GM12878 (cell line): ENCODE results near the gene PKN3. TPM values are rescaled to one million over a fixed set of nuclear protein-coding genes. Genes with fewer than 3 reads are reported as not detected.

Source experiments
- ATAC-seq: fragments of 200-7000 bp; cut with Tn5 transposase; 3 replicates; pipeline ENCODE4 v1.9.1; 2020; ENCODE audit warnings: mild to moderate bottlenecking, moderate library complexity
- BruUV-seq: library from RNA; stranded (reverse); fragments of 400-500 nt; replicated peaks from 2 replicates; lab custom pipeline; 2021; lab: Mats Ljungman, UMichigan
- CTCF ChIA-PET: fragments of 300-600 bp; sonication (Branson Sonifier 250); formaldehyde crosslinking; extraction: SDS; loops from one replicate; lab custom pipeline; 2021; ENCODE audit warnings: inconsistent platforms; lab: Yijun Ruan, JAX
- POLR2A ChIA-PET: fragments of 350-600 bp; formaldehyde crosslinking; extraction: SDS; loops from one replicate; lab custom pipeline; 2021; ENCODE audit warnings: inconsistent platforms; lab: Charles Lee
- RAD21 ChIA-PET: fragments of 300-600 bp; sonication (Branson Sonifier 250); formaldehyde crosslinking; loops from one replicate; lab custom pipeline; 2023; ENCODE audit warnings: antibody characterized with exemption; ENCODE audit not compliant: unreplicated experiment; lab: Charles Lee
- SMC1A ChIA-PET: fragments of 300-600 bp; sonication (Branson Sonifier 250); formaldehyde crosslinking; loops from one replicate; lab custom pipeline; 2023; ENCODE audit not compliant: unreplicated experiment, uncharacterized antibody; lab: Charles Lee
- DNase-seq: peaks from one replicate; pipeline ENCODE4 v3.0.0-alpha.2; 2011; ENCODE audit warnings: low read depth, low spot score
- FAIRE-seq: peaks from 3 replicates; lab custom pipeline; 2011; peaks lifted over from hg19 to GRCh38; lab: Jason Lieb, UNC
- H2AFZ ChIP-seq: 2 replicates; pipeline ENCODE4 v1.6.0; 2011; ENCODE audit warnings: low read depth, low read length, control low read depth; ENCODE audit not compliant: control insufficient read depth
- H3K27ac ChIP-seq: 2 replicates; pipeline ENCODE4 v1.5.1; 2011; ENCODE audit warnings: control low read depth; ENCODE audit not compliant: control insufficient read depth, insufficient read depth
- H3K27me3 ChIP-seq, 2 experiments: replicated peaks in 1 of 2; 2 replicates each; pipeline versions ENCODE4 v1.6.0 to v1.6.1; 2011; ENCODE audit warnings: low read length in 1 of 2; ENCODE audit not compliant: control insufficient read depth in 2 of 2, insufficient read depth in 2 of 2
- H3K36me3 ChIP-seq, 2 experiments: 2 replicates each; pipeline ENCODE4 v1.5.1; 2011; ENCODE audit warnings: low read length in 1 of 2; ENCODE audit not compliant: control insufficient read depth in 2 of 2, insufficient read depth in 2 of 2
- H3K4me1 ChIP-seq: 2 replicates; pipeline ENCODE4 v1.6.1; 2011; ENCODE audit warnings: mild to moderate bottlenecking, low read length, moderate library complexity, mixed read lengths; ENCODE audit not compliant: control insufficient read depth, insufficient read depth
- H3K4me2 ChIP-seq: 2 replicates; pipeline ENCODE4 v1.6.0; 2011; ENCODE audit warnings: control low read depth; ENCODE audit not compliant: control insufficient read depth, insufficient read depth
- H3K4me3 ChIP-seq: fragments of 200-600 bp; sonication (generic); 2 replicates; pipeline ENCODE4 v1.5.1; 2016
- H3K79me2 ChIP-seq: 2 replicates; pipeline ENCODE4 v1.6.0; 2011; ENCODE audit warnings: low read length; ENCODE audit not compliant: control insufficient read depth, insufficient read depth
- H3K9ac ChIP-seq: 2 replicates; pipeline ENCODE4 v1.8.0; 2011; ENCODE audit warnings: low read length, control low read depth, mixed read lengths; ENCODE audit not compliant: control insufficient read depth, insufficient read depth
- H3K9me3 ChIP-seq: replicated peaks from 3 replicates; pipeline ENCODE4 v1.5.1; 2011; ENCODE audit warnings: mild to moderate bottlenecking, low read length; ENCODE audit not compliant: control insufficient read depth, insufficient read depth
- H4K20me1 ChIP-seq: 2 replicates; pipeline ENCODE4 v1.6.0; 2011; ENCODE audit not compliant: control insufficient read depth, insufficient read depth
- BMI1 ChIP-seq: fragments of 450-650 bp; IDR thresholded peaks from 2 replicates; pipeline ENCODE4 v1.6.1; 2016; ENCODE audit warnings: mild to moderate bottlenecking, moderate library complexity, borderline replicate concordance
- EGR1 ChIP-seq, 2 experiments: IDR thresholded peaks; 1 replicate in 1 of 2; 2 replicates in 1 of 2; pipeline ENCODE4 v1.6.1; 2011 to 2012; ENCODE audit warnings: low read depth in 2 of 2, low read length in 2 of 2, borderline replicate concordance in 1 of 2, mild to moderate bottlenecking in 1 of 2, moderate library complexity in 1 of 2
- KDM1A ChIP-seq: fragments of 200-600 bp; sonication (generic); IDR thresholded peaks from 2 replicates; pipeline ENCODE4 v1.6.1; 2016; ENCODE audit warnings: borderline replicate concordance
- MYC ChIP-seq: IDR thresholded peaks from 2 replicates; pipeline ENCODE4 v1.6.1; 2011; ENCODE audit warnings: mild to moderate bottlenecking, low read length, moderate library complexity, inconsistent platforms; ENCODE audit not compliant: insufficient read depth, insufficient replicate concordance, insufficient read length, severe bottlenecking
- POLR2AphosphoS5 ChIP-seq: IDR thresholded peaks from 2 replicates; pipeline ENCODE4 v1.6.1; 2011; ENCODE audit warnings: mild to moderate bottlenecking, low read length, inconsistent platforms
- STAT1 ChIP-seq: fragments of 450-650 bp; conservative IDR thresholded peaks from 2 replicates; pipeline ENCODE4 v1.6.1; 2014; ENCODE audit warnings: antibody characterized with exemption, mild to moderate bottlenecking
- WGBS: methylation state at CpG from one replicate; pipeline ENCODE4 v1.1.6; 2016; ENCODE audit warnings: low lambda C conversion rate; ENCODE audit not compliant: insufficient replicate concordance, insufficient coverage; ENCODE audit errors: missing lambda C conversion rate; 5-methylcytosine and 5-hydroxymethylcytosine counted together
- in situ Hi-C: fragments of 300-500 bp; cut with MboI; formaldehyde crosslinking; loops from 9 replicates; pipeline ENCODE4 v1.14.3; 2018; ENCODE audit warnings: mixed read lengths
- intact Hi-C: fragments of 100-400 bp; cut with micrococcal nuclease; formaldehyde crosslinking; loops from one replicate; pipeline ENCODE4 v1.14.2; 2022; ENCODE audit not compliant: unreplicated experiment
- polyA plus RNA-seq, 11 experiments: library from polyadenylated mRNA; depleted of rRNA in 4 of 11; unstranded in 6 of 11; stranded (reverse) in 5 of 11; fragments of >200 nt; fragmentation: Nextera tagmentation in 4 of 11; fragmentation: Illumina TruSeq in 1 of 11; extraction: Ambion mirVana in 4 of 11; extraction: Trizol in 1 of 11; gene quantifications; 1 replicate in 1 of 11; 2 replicates in 10 of 11; pipeline versions ENCODE4 v1.2.1 to v1.2.3, GENCODE V29; 2011 to 2016; ENCODE audit warnings: inconsistent platforms in 2 of 11, missing spikeins in 2 of 11, low read depth in 1 of 11
- total RNA-seq, 4 experiments: library from RNA; depleted of rRNA in 3 of 4; stranded (reverse); fragments of >200 nt in 3 of 4; fragmentation: Illumina TruSeq in 1 of 4; extraction: Trizol in 1 of 4; gene quantifications; 2 replicates each; pipeline versions ENCODE4 v1.2.1 to v1.2.3, GENCODE V29; 2013 to 2021
- TF ChIP-seq, protein P1 (sequence below): IDR thresholded peaks from 2 replicates; pipeline ENCODE4 v1.6.1; 2011; ENCODE audit warnings: mild to moderate bottlenecking, low read depth, low read length, moderate library complexity; ENCODE audit not compliant: insufficient replicate concordance

PKN3 gene
- total and polyA plus RNA-seq, 10 of the 15 experiments (the other 5 are each of a cell fraction or from before 2014, with no cell fraction given), result 0.35 to 11.0 (median 3.3) TPM

GRCh38 chr9:128705051-128705965 lies 3.0 kb downstream of the PKN3 start:
- no peaks in the 10 kb centered on the region for H4K20me1 ChIP-seq
- H3K4me1 ChIP-seq, result peaks cover 3% of the 10 kb centered on the region; the same call in 1 of the 2 replicates
- DNase-seq, result no peak
- no TSS peak for BruUV-seq
- ATAC-seq, result no peak
- FAIRE-seq, result no peak
- H3K79me2 ChIP-seq, result no peaks in the 10 kb centered on the region
- ChIA-PET CTCF (no interaction called here), RAD21 (no interaction called here), POLR2A (interaction anchor here (0.6 to 1.8 kb wide), 4 partner anchors 8 to 47 kb away, joined by 3 to 6 read pairs (median 4); no protein-coding TSS in a partner anchor), SMC1A (no interaction called here)
- no peaks in the 10 kb centered on the region for H3K9me3 ChIP-seq
- intact Hi-C loops, result no loop called here
- no peak overlapping the region for H3K4me3 ChIP-seq
- no peak overlapping the region for H3K4me2 ChIP-seq
- H3K9ac ChIP-seq, result no peak overlapping the region
- no peak for TF ChIP-seq MYC
- in situ Hi-C loops, result no loop called here
- H3K36me3 ChIP-seq, result no peaks in the 10 kb centered on the region
- no peak overlapping the region for H3K27ac ChIP-seq
- WGBS, result 87% methylated on average over 36 of the region's 36 CpGs
- H3K27me3 ChIP-seq, result no peaks in the 10 kb centered on the region
- H2AFZ ChIP-seq, result no peak overlapping the region

GRCh38 chr9:128706045-128706444 lies 3.7 kb downstream of the PKN3 start:
- TF ChIP-seq, protein P1, sequence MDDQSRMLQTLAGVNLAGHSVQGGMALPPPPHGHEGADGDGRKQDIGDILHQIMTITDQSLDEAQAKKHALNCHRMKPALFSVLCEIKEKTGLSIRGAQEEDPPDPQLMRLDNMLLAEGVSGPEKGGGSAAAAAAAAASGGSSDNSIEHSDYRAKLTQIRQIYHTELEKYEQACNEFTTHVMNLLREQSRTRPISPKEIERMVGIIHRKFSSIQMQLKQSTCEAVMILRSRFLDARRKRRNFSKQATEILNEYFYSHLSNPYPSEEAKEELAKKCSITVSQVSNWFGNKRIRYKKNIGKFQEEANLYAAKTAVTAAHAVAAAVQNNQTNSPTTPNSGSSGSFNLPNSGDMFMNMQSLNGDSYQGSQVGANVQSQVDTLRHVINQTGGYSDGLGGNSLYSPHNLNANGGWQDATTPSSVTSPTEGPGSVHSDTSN, result no peak
- TF ChIP-seq EGR1 (IDR thresholded peaks at IDR 0.05; ENCODE audit: borderline replicate concordance in 1 of 2, low read depth in 2 of 2, low read length in 2 of 2) (no peak), STAT1 (no peak), POLR2AphosphoS5 (no peak), BMI1 (no peak), KDM1A (no peak)
- in situ Hi-C loops (no loop called here), intact Hi-C loops (no loop called here)
- no peak for FAIRE-seq
- WGBS, result 92% methylated on average over 1 of the region's 1 CpG
- H3K9ac ChIP-seq, result no peak overlapping the region
- H3K4me3 ChIP-seq, result no peak overlapping the region
- H3K27ac ChIP-seq, result no peak overlapping the region
- H3K79me2 ChIP-seq, result no peaks in the 10 kb centered on the region
- no peak for DNase-seq
- H3K4me2 ChIP-seq, result no peak overlapping the region
- no peak for ATAC-seq
- ChIA-PET RAD21 (no interaction called here), POLR2A (interaction anchor here (0.5 to 1.8 kb wide), 4 partner anchors 9 to 221 kb away, joined by 3 to 6 read pairs (median 4); no protein-coding TSS in a partner anchor), CTCF (interaction anchor here (0.7 kb wide), 1 partner anchor 474 kb away, joined by 4 read pairs; no protein-coding TSS in a partner anchor), SMC1A (no interaction called here)
- no TSS peak for BruUV-seq
- no peaks in the 10 kb centered on the region for H4K20me1 ChIP-seq
- H2AFZ ChIP-seq, result no peak overlapping the region
- no peaks in the 10 kb centered on the region for H3K36me3 ChIP-seq
- no peaks in the 10 kb centered on the region for H3K9me3 ChIP-seq
- no peaks in the 10 kb centered on the region for H3K27me3 ChIP-seq
- H3K4me1 ChIP-seq, result peaks cover 3% of the 10 kb centered on the region; the same call in 1 of the 2 replicates
